ENCODE results near the gene SOS1. TPM values are rescaled to one million over a fixed set of nuclear protein-coding genes. Genes with fewer than 3 reads are reported as not detected.
"Not testable (repeated sequence)": the region's sequence is repeated elsewhere in the genome, so short reads cannot be mapped to it uniquely, and the experiment has no call there.

The SOS1 gene
- polyA plus RNA-seq, 3 donors from 2014 or later, result 3.6 to 12.8 (median 8.2) TPM

DNA sequence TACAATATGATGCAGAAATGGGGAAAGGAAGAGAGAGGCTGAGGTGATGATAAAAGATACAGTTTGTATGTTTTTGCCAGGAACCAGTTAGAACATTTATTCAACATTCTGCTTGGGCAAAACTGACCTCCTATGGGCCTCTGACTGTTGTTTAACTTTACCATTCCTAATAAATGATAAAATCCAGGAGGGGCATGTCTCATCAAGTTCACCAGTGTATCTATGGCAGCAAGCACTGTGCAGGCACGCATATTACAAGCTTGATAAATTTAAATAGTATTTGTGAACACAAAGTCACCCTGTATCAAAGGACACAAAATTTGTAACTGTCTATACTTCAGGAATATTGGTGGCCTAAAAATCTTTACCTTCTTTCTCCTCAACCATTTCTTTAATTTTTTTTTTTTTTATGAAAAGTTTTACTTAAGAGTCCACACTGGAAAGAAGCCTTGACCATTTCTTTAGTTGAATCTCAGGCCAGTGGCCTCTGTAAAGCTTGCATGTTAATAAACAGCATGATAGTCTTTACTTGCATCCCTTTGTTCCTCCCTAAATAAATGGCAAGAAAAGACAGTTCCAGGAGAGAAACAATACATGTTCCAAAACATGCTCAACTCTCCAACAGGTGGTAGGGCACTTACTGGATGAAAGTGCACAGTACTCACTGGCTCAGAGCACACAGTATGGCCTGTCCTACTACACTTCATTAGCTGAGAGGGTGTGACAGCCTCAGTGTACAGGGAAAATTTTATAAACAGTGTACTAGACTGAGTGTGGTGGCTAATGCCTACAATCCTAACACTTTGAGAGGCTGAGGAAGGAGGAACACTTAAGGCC is 52.3 kb downstream of the SOS1 start:
- H3K4me1 Mint-ChIP-seq, result peaks cover 24 to 68% of the 10 kb centered on the region in 2 donors
- no peak overlapping the region for H3K4me3 Mint-ChIP-seq
- no peak for DNase-seq
- H3K27me3 Mint-ChIP-seq (ENCODE audit: low read depth in 3 of 3), result no peaks in the 10 kb centered on the region
- no peak overlapping the region for H3K27ac Mint-ChIP-seq
- no peaks in the 10 kb centered on the region for H3K9me3 Mint-ChIP-seq
- peaks cover 5 to 11% (median 6%) of the 10 kb centered on the region in 3 donors for H3K36me3 Mint-ChIP-seq

- Mint-ChIP-seq H3K27ac (peak overlapping the region; percentile 0 to 81 (median 38)), H3K9me3 (no peaks in the 10 kb centered on the region), H3K4me3 (no peak overlapping the region)
These were observed 55.2 kb downstream of the SOS1 start for GRCh38 chr2:39065616-39066015.

GRCh38 chr2:39062320-39062719 is 58.5 kb downstream of the SOS1 start:
- peak overlapping the region in 5 of 6 donors; percentile 29 to 73 (median 48) for H3K27ac Mint-ChIP-seq
- peaks cover 15 to 45% of the 10 kb centered on the region in 2 donors for H3K4me1 Mint-ChIP-seq
- H3K36me3 Mint-ChIP-seq, result peaks cover 5 to 11% (median 6%) of the 10 kb centered on the region in 3 donors
- DNase-seq, result no peak
- no peaks in the 10 kb centered on the region for H3K27me3 Mint-ChIP-seq (ENCODE audit: low read depth in 3 of 3)
- no peak overlapping the region for H3K4me3 Mint-ChIP-seq
- no peaks in the 10 kb centered on the region for H3K9me3 Mint-ChIP-seq

More at GRCh38 chr2:39065616-39066015, 55.2 kb downstream of the SOS1 start:
- peaks cover 5 to 11% (median 6%) of the 10 kb centered on the region in 3 donors for H3K36me3 Mint-ChIP-seq
- DNase-seq, result no peak
- no peaks in the 10 kb centered on the region for H3K27me3 Mint-ChIP-seq (ENCODE audit: low read depth in 3 of 3)
- H3K4me1 Mint-ChIP-seq, result peaks cover 20 to 58% of the 10 kb centered on the region in 2 donors

DNA sequence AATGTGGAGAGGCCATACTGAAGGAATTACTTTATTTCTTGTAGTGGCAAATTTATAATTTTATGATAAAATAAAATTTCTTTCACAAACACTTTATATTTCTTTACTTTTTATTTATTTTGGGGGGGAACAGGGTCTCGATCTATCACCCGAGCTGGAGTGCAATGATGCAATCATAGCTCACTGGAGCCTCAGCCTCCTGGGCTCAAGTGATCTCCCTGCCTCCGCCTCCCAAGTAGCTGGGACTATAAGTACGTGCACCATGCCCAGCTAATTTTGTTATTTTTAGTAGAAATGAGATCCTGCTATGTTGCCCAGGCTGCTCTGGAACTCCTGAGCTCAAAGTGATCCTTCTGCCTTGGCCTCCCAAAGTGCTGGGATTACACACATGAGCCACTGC is 59.6 kb downstream of the SOS1 start:
- Mint-ChIP-seq H3K4me1 (peaks cover 15 to 38% of the 10 kb centered on the region in 2 donors), H3K27ac (peak overlapping the region in 1 of 6 donors; percentile 82), H3K27me3 (ENCODE audit: low read depth in 3 of 3) (no peaks in the 10 kb centered on the region), H3K36me3 (peaks cover 0 to 7% (median 2%) of the 10 kb centered on the region in 3 donors), H3K4me3 (no peak overlapping the region), H3K9me3 (no peaks in the 10 kb centered on the region)
- no peak for DNase-seq

- peaks cover 12 to 25% of the 10 kb centered on the region in 2 donors for H3K4me1 Mint-ChIP-seq
- DNase-seq, result peak; percentile 41 to 61 (median 53)
- no peaks in the 10 kb centered on the region for H3K9me3 Mint-ChIP-seq
- H3K27ac Mint-ChIP-seq, result no peak overlapping the region
- no peak overlapping the region for H3K4me3 Mint-ChIP-seq
- peaks cover 0 to 9% (median 4%) of the 10 kb centered on the region in 3 donors for H3K36me3 Mint-ChIP-seq
- H3K27me3 Mint-ChIP-seq (ENCODE audit: low read depth in 3 of 3), result no peaks in the 10 kb centered on the region
These were observed 61.4 kb downstream of the SOS1 start for GRCh38 chr2:39059366-39059952.

DNA sequence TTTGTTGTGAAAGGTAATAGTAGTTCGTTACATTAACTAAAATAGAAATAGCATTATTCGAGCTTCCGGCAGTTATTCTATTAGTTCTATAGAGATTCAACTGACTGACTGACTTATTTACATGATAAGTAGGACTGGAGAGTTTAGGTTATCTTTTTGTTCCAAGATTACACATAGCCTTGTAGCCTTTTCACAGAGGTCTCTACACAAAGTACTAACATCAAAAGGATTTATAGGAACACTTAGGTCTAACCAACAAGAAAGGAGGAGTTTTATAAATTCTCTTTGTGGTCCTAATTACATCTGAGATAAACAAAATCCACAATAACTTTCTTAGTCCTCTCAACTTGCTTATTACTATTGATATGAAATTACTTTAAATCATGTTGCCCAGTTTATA is 62.8 kb downstream of the SOS1 start:
- DNase-seq, result no peak
- Mint-ChIP-seq H3K27me3 (ENCODE audit: low read depth in 3 of 3) (no peaks in the 10 kb centered on the region), H3K9me3 (no peaks in the 10 kb centered on the region), H3K4me3 (no peak overlapping the region), H3K27ac (no peak overlapping the region), H3K36me3 (peaks cover 4 to 15% (median 8%) of the 10 kb centered on the region in 3 donors), H3K4me1 (peaks cover 1 to 11% of the 10 kb centered on the region in 2 donors)

DNA sequence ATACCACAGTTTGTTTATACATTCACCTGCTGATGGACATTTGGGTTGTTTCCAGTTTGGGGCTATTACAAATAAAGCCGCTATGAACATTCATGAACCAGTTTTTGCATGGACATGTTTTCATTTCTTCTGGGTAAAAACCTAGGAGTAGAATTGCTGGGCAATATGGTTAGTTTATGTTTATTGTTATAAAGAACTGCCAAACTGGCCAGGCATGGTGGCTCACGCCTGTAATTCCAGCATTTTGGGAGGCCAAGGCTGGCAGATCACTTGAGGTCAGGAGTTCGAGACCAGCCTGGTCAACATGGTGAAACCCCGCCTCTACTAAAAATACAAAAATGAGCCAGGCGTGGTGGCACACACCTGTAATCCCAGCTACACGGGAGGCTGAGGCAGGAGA is 68.2 kb downstream of the SOS1 start:
- H3K4me1 Mint-ChIP-seq; H3K27ac Mint-ChIP-seq; H3K4me3 Mint-ChIP-seq; DNase-seq; H3K9me3 Mint-ChIP-seq; H3K27me3 Mint-ChIP-seq (ENCODE audit: low read depth in 3 of 3): not testable (repeated sequence)
- peaks cover 8 to 37% (median 9%) of the 10 kb centered on the region in 3 donors for H3K36me3 Mint-ChIP-seq

DNA sequence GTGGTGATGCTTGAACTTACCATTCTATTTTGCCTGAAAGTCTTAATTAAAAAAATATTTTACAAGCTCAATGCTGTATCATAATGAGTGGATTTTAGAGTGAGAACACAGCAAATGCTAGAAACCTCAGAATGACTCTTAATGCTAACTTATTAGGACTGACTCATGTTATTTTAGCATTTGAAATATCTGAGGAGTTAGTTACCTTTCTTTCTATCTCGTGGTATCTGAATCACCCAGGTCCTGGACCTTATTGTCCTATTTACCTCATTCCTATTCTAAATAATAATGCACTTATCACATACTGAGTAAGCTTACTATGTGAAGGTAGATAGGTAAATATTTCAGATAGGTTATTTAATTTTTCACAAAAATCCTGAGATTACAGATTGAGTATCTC is 70.7 kb downstream of the SOS1 start:
- Mint-ChIP-seq H3K27me3 (ENCODE audit: low read depth in 3 of 3) (peaks cover 0 to under 1% (median 0%) of the 10 kb centered on the region in 3 donors), H3K27ac (no peak overlapping the region), H3K4me1 (no peaks in the 10 kb centered on the region), H3K9me3 (no peaks in the 10 kb centered on the region), H3K36me3 (peaks cover 9 to 44% (median 13%) of the 10 kb centered on the region in 3 donors), H3K4me3 (no peak overlapping the region)
- no peak for DNase-seq

DNA sequence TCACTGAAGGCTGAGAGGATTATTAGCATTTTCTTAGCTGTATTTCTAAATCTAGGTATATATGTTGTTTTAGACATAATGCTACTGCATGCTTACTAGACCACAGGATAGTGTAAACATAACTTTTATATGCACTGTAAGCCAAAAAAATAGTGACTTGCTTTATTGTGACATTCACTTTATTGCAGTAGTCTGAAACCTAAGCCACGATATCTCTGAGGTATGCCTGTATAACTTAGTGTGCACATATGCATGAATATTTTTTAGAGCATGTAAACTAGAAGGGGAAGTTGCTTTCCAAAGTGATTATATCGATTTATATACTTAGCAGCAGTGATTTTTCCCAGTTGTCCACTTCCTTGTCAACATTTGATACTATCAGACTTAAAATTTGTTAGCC is 81.8 kb downstream of the SOS1 start:
- Mint-ChIP-seq H3K4me3 (no peak overlapping the region), H3K9me3 (no peaks in the 10 kb centered on the region), H3K27ac (peak overlapping the region in 1 of 6 donors; percentile 38), H3K27me3 (ENCODE audit: low read depth in 3 of 3) (no peaks in the 10 kb centered on the region), H3K36me3 (peaks cover 0 to 7% (median 4%) of the 10 kb centered on the region in 3 donors), H3K4me1 (peaks cover 0 to 3% of the 10 kb centered on the region in 2 donors)
- DNase-seq, result no peak

DNA sequence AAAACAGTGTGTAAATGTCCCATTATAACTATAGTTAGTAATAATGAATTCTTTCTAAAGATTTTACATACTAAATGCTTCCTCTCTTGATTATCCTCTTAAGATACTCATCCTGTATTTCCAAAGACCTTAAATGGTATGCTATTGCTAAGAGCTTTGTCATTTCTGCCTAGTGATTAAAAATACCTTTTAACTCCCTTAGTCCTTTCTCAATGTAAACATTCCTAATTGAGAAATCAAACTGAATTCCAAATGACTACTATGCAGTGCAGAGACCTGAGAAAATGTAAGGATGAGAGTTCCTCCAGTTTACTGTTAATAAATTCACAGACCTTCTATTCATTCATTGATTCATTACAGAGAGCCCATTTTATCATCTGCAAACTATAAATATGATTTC is 86.9 kb downstream of the SOS1 start:
- H3K27me3 Mint-ChIP-seq (ENCODE audit: low read depth in 3 of 3), result no peaks in the 10 kb centered on the region

GRCh38 chr2:39027421-39027820 is 93.4 kb downstream of the SOS1 start:
- H3K9me3 Mint-ChIP-seq, result no peaks in the 10 kb centered on the region
- H3K36me3 Mint-ChIP-seq, result peaks cover 9 to 24% (median 18%) of the 10 kb centered on the region in 3 donors
- H3K4me1 Mint-ChIP-seq, result peaks cover 0 to 5% of the 10 kb centered on the region in 2 donors
- no peak overlapping the region for H3K4me3 Mint-ChIP-seq
- DNase-seq, result no peak
- no peak overlapping the region for H3K27ac Mint-ChIP-seq
- no peaks in the 10 kb centered on the region for H3K27me3 Mint-ChIP-seq (ENCODE audit: low read depth in 3 of 3)

More for the DNA sequence above, 86.9 kb downstream of the SOS1 start:
- no peak for DNase-seq
- peaks cover 3 to 12% (median 9%) of the 10 kb centered on the region in 3 donors for H3K36me3 Mint-ChIP-seq
- H3K4me3 Mint-ChIP-seq, result no peak overlapping the region
- H3K4me1 Mint-ChIP-seq, result peaks cover 3 to 5% of the 10 kb centered on the region in 2 donors
- H3K9me3 Mint-ChIP-seq, result no peaks in the 10 kb centered on the region
- H3K27ac Mint-ChIP-seq, result peak overlapping the region in 1 of 6 donors; percentile 12

DNA sequence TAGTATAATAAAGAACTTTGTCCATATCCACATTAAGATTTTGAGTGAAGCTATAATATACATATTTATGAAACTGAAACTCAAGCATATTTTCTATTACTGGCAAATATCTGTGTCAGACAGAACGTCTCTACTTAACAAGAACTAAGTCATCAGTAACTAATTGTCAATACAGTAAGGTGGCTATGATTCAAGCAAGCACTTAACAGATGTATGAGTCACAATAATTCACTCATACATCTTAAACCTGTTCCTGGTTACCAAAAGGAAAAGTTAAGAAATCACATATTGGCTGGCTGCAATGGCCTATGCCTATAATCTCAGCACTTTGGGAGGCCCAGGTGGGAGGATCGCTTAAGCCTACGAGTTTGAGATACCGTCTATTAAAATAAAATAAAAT is 96.0 kb downstream of the SOS1 start:
- no peaks in the 10 kb centered on the region for H3K4me1 Mint-ChIP-seq
- H3K27ac Mint-ChIP-seq, result no peak overlapping the region
- H3K27me3 Mint-ChIP-seq (ENCODE audit: low read depth in 3 of 3), result no peaks in the 10 kb centered on the region
- H3K36me3 Mint-ChIP-seq, result peaks cover 4 to 23% (median 10%) of the 10 kb centered on the region in 3 donors
- H3K9me3 Mint-ChIP-seq, result no peaks in the 10 kb centered on the region
- H3K4me3 Mint-ChIP-seq, result no peak overlapping the region
- DNase-seq, result no peak

DNA sequence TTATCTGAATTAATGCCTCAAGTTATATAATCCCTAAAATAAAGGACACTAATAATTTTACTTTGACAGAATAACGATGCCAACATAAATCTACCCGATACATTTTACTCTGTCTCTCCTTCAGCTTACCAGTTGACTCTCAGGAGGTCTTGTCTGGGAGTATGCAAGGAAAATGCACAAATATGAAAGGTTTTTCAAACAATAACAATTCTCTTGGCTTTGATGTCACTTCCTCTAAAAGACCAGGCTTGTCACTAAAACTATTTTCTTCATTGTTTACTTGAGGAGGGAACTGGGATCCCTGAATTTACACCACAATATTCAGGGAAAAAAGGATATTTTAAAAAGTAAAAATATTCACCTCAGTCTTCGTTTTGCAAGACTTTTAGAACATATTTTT is 97.2 kb downstream of the SOS1 start:
- Mint-ChIP-seq H3K27ac (peak overlapping the region in 2 of 6 donors; percentile 17 to 53), H3K36me3 (peaks cover 4 to 23% (median 10%) of the 10 kb centered on the region in 3 donors)

DNA sequence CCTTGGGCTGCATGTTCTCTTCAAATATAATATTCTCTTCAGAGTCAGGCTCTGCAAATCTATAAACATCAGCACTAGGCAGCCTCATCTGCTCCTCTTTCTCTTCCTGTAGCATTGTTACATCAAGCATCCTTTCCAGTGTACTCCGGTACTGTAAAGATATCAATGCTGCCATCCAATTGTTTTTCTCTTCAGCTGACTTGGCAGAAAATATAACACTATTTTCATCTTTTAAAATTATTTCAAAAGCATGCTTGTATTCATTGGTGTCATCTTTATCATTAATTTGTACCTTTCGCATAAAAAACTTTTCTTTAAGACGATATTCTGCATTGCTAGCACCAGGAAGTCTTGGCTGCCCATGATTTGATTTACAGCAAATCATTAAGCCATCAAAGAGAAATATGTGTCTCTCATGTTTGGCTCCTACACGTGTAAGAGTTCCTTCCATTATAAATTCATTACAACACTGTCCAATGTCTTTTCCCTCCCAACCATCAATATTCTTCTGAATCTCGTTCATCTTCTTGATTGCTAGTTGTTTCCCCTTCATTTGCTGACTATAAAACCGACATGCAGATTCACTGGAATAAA is 98.1 kb downstream of the SOS1 start:
- no peak overlapping the region for H3K4me3 Mint-ChIP-seq
- no peaks in the 10 kb centered on the region for H3K9me3 Mint-ChIP-seq
- DNase-seq, result no peak
- H3K4me1 Mint-ChIP-seq, result no peaks in the 10 kb centered on the region
- peaks cover 4 to 17% (median 10%) of the 10 kb centered on the region in 3 donors for H3K36me3 Mint-ChIP-seq
- H3K27me3 Mint-ChIP-seq (ENCODE audit: low read depth in 3 of 3), result no peaks in the 10 kb centered on the region
- H3K27ac Mint-ChIP-seq, result peak overlapping the region in 3 of 6 donors; percentile 4 to 81 (median 18)

More for the DNA sequence above, 97.2 kb downstream of the SOS1 start:
- no peak for DNase-seq
- Mint-ChIP-seq H3K9me3 (no peaks in the 10 kb centered on the region), H3K4me1 (no peaks in the 10 kb centered on the region), H3K27me3 (ENCODE audit: low read depth in 3 of 3) (no peaks in the 10 kb centered on the region), H3K4me3 (no peak overlapping the region)

Measured in immature natural killer cell (primary cell).